Fibroblast of skin of scalp (primary cell): Measurements from ENCODE around the gene LCE4A. TPM values are rescaled to one million over a fixed set of nuclear protein-coding genes. Genes with fewer than 3 reads are reported as not detected.
A peak's percentile ranks its signal among the peaks of the same experiment; 100 is the strongest.
"Not testable (repeated sequence)": the region's sequence is repeated elsewhere in the genome, so short reads cannot be mapped to it uniquely, and the experiment has no call there.

Experiments
- DNase-seq: peaks from one replicate; pipeline ENCODE4 v3.0.0-alpha.2; 2013
- polyA plus RNA-seq, 2 experiments: library from polyadenylated mRNA; unstranded; fragments of 120-200 nt; gene quantifications; one replicate each; pipeline ENCODE4 v1.2.1, GENCODE V29; 2013; ENCODE audit not compliant: insufficient read length in 2 of 2

Gene LCE4A
- polyA plus RNA-seq (2013, experiment 1 of 2; ENCODE audit: insufficient read length) = not detected
- not detected for polyA plus RNA-seq (2013, experiment 2 of 2; ENCODE audit: insufficient read length)

GRCh38 chr1:152707860-152708259 is at the start of gene LCE4A:
Gene LCE4A, plus strand, starts transcription at chr1:152708160. Its CDS starts 916 bp downstream, at chr1:152709076.
- DNase-seq = no peak

DNA sequence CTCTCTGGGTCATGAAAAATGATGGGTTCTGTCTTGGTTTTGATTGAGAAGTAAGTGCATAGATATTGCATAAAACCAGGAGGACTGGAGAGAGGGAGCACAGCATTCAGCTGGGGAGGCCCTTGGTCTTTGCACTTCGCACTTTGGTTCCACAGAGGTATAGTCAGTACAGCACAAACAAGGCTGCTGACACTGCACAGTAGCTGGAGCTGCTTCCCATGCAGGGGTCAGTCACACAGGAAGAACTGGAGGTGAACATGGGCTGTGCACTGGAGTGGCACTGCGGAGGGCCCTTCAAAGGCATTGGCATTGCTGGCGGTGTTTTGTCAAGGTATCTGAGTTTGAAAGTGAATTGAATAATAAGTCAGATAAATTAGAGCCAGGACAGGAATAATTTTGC is 49.3 kb upstream of the LCE4A start:
- no peak for DNase-seq

GRCh38 chr1:152663098-152663497 is 44.9 kb upstream of the LCE4A start, which contains the start of gene LCE2D:
Gene LCE2D, plus strand, starts transcription at chr1:152663380. Its CDS starts 726 bp downstream, at chr1:152664106.
- DNase-seq = no peak

- not testable (repeated sequence) for DNase-seq
Measured at GRCh38 chr1:152666171-152666570, 41.8 kb upstream of the LCE4A start.

DNA sequence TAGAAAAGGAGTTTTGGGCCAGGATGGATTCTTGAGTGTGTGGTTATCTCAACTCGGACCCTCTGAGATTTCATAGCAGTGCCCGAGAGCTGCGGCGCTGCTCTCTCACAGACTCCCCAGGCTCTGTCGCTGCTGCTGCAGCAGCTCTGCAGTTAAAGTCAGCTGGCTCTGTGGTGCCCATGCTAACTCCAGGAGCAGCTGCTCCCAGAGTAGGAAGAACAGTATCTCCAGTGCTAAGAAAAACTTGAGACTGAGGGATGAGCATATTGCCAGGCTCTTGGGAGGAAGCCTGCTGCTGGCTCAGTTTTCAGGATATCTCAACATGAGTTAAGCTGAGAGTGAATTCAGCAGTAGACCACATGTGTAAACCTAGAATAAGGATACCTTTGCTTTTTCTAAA is 40.3 kb upstream of the LCE4A start:
- no peak for DNase-seq

DNA sequence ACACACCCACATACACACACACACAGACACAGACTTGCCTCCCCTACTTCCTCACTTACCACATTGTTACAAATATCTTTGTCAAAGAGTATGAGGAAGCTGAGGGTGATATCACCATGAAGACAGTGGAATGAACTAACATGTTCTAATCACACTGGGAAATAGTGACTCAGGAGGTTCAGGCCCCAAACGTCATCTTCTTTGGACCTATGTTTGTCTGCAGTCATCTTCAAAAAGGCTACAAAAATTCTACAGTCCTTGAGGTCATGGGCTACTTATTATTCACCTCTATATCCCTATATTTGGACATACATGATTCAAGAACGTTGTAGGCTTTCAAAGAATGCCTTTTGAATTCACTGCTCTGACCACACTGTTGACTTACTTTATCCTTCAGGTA is 34.9 kb upstream of the LCE4A start:
- no peak for DNase-seq

DNA sequence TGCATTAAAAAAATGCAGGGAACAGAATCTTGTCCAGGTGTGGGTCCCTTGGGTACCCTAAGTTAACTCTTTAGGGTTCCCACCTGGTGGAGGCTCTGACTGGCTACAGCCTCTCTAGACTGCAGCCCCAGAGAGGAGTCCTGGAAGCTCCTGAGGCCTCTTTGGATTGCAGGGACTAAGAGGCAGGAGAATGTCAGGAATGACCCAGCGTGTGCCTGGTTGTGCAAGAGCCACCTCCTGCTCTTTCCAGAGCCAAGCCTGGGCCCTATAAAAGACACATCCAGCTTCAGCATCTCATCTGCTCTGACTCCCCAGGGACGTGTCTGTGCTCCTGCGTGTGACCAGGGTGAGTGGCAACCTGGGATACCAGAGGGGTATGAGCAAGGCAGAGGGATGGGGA is 33.0 kb upstream of the LCE4A start, which contains the start of gene LCE2C:
Gene LCE2C, plus strand, starts transcription at position 297 of the 400 bp plus-strand sequence. CDS start 737 bp downstream, outside the sequence.
- not testable (repeated sequence) for DNase-seq

GRCh38 chr1:152679459-152679858 is 28.5 kb upstream of the LCE4A start:
- no peak for DNase-seq

GRCh38 chr1:152681616-152682015 is 26.3 kb upstream of the LCE4A start:
- DNase-seq = no peak

DNA sequence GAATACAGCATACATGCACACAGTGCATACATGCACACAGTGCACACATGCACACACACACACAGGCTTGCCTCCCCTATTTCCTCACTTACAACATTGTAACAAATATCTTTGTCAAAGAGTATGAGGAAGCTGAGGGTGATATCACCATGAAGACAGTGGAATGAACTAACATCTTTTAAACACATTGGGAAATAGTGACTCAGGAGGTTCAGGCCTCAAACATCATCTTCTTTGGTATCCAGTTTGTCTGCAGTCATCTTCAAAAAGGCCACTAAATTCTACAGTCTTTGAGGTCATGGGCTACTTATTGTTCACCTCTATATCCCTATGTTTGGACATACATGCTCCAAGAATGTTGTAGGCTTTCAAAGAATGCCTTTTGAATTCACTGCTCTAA is 24.1 kb upstream of the LCE4A start:
- no peak for DNase-seq

DNA sequence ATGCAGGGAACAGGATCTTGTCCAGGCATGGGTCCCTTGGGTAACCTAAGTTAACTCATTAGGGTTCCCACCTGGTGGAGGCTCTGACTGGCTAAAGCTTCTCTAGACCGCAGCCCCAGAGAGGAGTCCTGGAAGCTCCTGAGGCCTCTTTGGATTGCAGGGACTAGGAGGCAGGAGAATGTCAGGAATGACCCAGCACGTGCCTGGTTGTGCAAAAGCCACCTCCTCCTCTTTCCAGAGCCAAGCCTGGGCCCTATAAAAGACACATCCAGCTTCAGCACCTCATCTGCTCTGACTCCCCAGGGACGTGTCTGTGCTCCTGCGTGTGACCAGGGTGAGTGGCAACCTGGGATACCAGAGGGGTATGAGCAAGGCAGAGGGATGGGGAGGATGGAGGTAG is 22.1 kb upstream of the LCE4A start, which contains the start of gene LCE2B:
Gene LCE2B, plus strand, starts transcription at position 301 of the 400 bp plus-strand sequence. CDS start 721 bp downstream, outside the sequence.
- not testable (repeated sequence) for DNase-seq

- DNase-seq = peak; percentile 1
Measured at GRCh38 chr1:152697701-152698600, 10.0 kb upstream of the LCE4A start, which contains the start of gene LCE2A. Gene LCE2A, plus strand, starts transcription at chr1:152698345. Its CDS starts 557 bp downstream, at chr1:152698902.

DNA sequence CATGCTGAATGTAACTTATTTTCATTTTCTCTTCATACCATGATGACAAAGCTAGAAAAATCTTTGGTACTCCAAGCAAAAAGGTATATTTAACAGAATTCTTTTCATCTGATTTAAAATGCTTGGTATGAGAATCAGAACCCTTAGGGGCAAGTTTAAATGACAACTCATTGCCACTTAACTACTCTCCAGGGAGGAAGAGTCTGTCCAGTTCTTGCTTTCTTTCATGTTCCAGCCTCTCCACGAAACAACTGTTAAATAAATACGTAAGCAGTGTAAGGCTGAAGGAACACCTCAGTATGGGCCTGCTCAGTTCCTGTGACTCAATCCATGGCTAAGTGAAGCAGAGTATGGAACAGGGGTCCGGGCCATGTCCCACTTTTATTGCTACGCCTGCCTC is 8.2 kb upstream of the LCE4A start:
- DNase-seq = no peak

- DNase-seq = no peak
Measured at GRCh38 chr1:152718238-152718637, 10.3 kb downstream of the LCE4A start.

DNA sequence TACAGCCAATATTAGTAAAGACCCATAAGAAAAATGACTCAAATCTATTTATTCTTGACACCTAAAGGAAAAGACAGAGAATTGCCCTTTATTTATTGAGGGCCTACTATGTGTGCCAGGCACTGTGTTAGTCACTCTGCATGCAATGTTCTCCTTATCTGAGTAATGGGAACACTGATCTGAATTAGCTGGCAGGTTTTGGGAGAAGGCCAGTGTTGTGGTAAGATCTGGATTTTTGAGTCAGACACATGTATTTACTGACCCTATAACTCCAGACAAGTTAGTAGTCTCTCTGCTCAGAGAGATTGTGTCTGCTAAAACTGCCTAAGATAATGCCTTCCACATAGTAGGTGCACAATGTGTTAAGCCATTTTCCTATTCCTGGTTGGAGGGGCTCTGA is 17.3 kb downstream of the LCE4A start:
- no peak for DNase-seq

- DNase-seq = no peak
Measured at GRCh38 chr1:152728986-152729385, 21.0 kb downstream of the LCE4A start.

DNA sequence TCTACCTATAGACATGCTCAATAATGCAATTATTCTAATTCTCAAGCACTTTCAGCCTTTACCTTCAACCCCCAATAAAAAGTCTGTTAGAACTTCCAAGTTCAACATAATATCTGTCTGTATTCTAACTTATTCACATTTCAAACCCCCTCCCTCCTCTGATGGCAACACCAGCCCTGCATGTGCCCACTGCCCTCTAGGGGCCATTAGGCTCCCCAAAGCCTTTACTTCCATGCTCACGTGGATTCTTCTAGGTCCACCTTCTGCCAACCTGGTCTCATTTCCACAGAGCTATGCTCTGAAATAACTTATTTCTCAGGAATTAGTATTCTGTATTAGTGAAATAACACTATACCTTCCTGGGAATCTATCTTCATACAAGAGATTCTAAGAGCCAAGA is 27.7 kb downstream of the LCE4A start:
- no peak for DNase-seq

DNA sequence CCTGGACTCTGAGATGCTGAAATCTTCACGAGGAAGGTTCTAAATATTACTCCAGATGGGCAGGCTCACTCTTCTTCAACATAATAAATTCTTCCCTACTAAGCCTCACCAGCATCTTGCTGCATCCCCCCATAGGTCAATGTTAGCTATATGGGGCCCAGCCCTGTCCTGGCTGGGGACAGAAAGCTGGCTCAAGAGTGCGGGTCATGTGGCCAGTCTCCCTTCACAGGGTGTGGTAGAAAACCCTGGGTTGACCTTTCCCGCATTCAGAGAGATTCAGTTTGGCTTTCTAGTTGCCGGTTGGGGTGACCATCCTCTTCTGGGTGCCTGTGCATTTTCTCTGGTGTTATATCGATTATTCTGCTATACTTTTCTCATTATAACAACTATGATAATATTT is 30.0 kb downstream of the LCE4A start:
- DNase-seq = no peak

DNA sequence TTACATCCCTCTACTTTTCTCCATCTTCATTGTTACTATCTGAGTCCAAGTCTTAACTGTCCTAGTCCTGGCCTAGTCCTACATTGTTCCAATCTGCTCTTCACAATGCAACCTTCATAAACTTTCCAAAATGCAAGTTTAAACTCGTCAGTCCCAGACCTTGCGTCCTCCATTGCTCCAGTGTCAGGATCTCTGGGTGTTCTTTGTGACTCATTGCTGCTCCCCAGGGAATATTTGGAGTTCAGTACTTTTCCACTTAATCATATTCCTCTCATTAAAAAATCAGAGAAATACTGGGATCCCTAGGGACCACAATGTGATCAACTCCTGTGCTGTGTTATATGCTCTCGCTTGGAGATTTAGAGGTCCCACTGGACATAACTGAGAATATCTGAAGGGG is 31.9 kb downstream of the LCE4A start:
- peak; percentile 6 for DNase-seq

GRCh38 chr1:152741656-152742055 is 33.7 kb downstream of the LCE4A start:
- DNase-seq = no peak

- no peak for DNase-seq
Measured at GRCh38 chr1:152743371-152744145, 35.6 kb downstream of the LCE4A start.

DNA sequence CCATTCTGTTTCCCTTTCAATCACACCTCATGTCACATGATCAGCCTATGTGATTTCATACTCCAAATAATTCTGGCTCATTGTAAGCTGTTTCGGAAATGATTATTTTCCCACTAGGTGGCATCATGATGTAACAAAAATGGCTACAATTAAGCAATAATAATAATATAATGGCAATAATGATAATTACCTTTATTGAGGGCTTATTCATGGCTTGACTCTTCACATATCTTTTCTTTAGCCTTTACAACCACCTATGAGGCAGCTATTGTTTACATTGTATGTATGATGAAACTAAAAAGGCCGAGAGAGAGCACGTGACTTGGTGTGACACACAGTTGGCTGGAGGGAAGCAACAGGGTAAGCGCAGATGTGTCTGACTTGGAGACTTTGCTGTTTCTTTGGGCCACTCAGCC is 37.3 kb downstream of the LCE4A start:
- no peak for DNase-seq
